BLaER1 treated with 17β-estradiol and CSF1 and Interleukin-3, amounts not matched to agents 10 nM and 100 nM (cell line): ENCODE measurements around the gene PLXNA2.
A peak's percentile ranks its signal among the peaks of the same experiment; 100 is the strongest.

Experiments
- H3K27ac ChIP-seq, 11 experiments: shearing (Covaris generic); formaldehyde crosslinking; 2 replicates each; pipeline ENCODE4 v1.8.1; 2022
- H3K27me3 ChIP-seq, 11 experiments: shearing (Covaris generic); formaldehyde crosslinking; 2 replicates each; pipeline ENCODE4 v1.8.1; 2022
- H3K36me3 ChIP-seq, 11 experiments: shearing (Covaris generic); formaldehyde crosslinking; 2 replicates each; pipeline ENCODE4 v1.8.1; 2022
- H3K4me1 ChIP-seq, 10 experiments: shearing (Covaris generic); formaldehyde crosslinking; 2 replicates each; pipeline ENCODE4 v1.8.1; 2022
- H3K4me2 ChIP-seq, 11 experiments: shearing (Covaris generic); formaldehyde crosslinking; 2 replicates each; pipeline ENCODE4 v1.8.1; 2022
- H3K4me3 ChIP-seq, 10 experiments: shearing (Covaris generic); formaldehyde crosslinking; 2 replicates each; pipeline ENCODE4 v1.8.1; 2022
- H3K9ac ChIP-seq, 11 experiments: shearing (Covaris generic); formaldehyde crosslinking; 2 replicates each; pipeline ENCODE4 v1.8.1; 2022
- H3K9me3 ChIP-seq, 11 experiments: shearing (Covaris generic); formaldehyde crosslinking; replicated peaks in 1 of 11; 2 replicates each; pipeline ENCODE4 v1.8.1; 2022
- H4K20me1 ChIP-seq, 11 experiments: shearing (Covaris generic); formaldehyde crosslinking; 2 replicates each; pipeline ENCODE4 v1.8.1; 2022
- Cebpa-rat ChIP-seq, 11 experiments: shearing (Covaris generic); IDR thresholded peaks; 2 replicates each; pipeline ENCODE4 v1.8.1; 2022

PLXNA2 gene

DNA sequence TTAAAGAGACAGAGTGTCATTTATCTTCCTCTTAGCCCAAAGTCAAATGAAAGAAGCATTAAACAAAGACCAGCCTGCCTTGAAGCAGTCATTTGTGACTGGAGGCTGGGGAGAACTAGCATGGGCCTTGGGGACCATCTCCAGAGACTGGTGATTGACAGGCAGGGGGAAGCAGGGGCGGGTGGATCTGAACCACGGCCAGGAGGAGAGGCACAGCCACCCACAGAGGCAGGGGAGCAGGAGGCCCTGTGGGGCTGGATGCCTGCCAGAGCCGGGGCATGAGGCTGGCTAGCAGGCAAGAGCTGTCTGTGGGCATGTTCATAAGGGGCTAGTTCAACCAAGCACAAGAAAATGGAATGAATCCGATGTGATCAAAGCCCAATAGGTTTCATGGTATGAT, 73.9 kb downstream of the PLXNA2 start:
- TF ChIP-seq Cebpa-rat (IDR thresholded peaks at IDR 0.05), result no peak
- Histone ChIP-seq H4K20me1 (no peaks in the 10 kb centered on the region), H3K9ac (no peak overlapping the region), H3K4me2 (peak overlapping the region in 8 of 11 experiments; percentile 36 to 72 (median 54); a peak in 16 of 22 replicates), H3K27ac (no peak overlapping the region), H3K27me3 (no peaks in the 10 kb centered on the region), H3K4me3 (no peak overlapping the region), H3K9me3 (no peaks in the 10 kb centered on the region), H3K4me1 (peaks cover 0 to 52% (median 36%) of the 10 kb centered on the region in 10 experiments; a peak in 17 of 20 replicates), H3K36me3 (no peaks in the 10 kb centered on the region)

DNA sequence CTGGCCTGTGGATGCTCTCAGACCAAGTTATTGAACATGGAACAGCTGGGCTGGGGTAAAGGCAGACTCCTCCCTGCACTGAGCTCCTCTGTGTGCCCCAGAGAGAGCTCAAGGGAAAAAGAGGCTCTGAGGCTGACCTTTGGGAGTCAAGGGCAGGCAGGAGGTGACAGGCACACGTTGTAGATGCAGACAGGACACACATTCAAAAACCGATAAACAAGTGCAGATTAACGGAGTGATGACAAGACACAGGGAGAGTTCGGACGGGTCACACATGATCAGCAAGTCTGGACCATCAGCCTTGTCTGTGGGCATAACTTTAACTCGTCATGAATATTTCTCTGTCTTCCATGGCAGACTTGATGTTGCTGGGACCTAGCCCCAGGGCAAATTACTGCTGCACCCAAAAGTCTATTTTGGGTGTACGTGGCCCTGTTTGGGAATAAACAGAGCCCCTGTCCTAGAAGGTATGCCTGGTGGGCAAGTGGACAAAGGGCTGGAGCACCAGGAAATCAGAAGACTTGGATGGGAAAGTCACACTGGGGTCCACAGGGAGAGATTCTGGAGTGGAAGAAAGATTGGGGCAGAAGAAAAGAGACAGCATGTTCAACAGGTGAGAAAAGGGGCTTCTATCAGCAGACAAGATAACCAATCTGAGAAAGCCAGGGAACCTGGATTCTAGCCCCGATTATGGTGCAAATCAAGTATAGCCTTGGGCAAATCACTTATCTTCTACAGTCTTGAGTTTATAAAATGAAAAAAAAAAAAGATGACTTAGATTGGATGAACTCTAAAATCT, 74.9 kb downstream of the PLXNA2 start:
- Histone ChIP-seq H3K27ac (no peak overlapping the region), H4K20me1 (no peaks in the 10 kb centered on the region), H3K9ac (no peak overlapping the region), H3K4me3 (no peak overlapping the region), H3K9me3 (no peaks in the 10 kb centered on the region), H3K4me2 (peak overlapping the region in 6 of 11 experiments; percentile 36 to 72 (median 54); a peak in 12 of 22 replicates), H3K36me3 (no peaks in the 10 kb centered on the region), H3K4me1 (peaks cover 0 to 59% (median 36%) of the 10 kb centered on the region in 10 experiments; a peak in 17 of 20 replicates), H3K27me3 (no peaks in the 10 kb centered on the region)
- no peak for TF ChIP-seq Cebpa-rat (IDR thresholded peaks at IDR 0.05)

DNA sequence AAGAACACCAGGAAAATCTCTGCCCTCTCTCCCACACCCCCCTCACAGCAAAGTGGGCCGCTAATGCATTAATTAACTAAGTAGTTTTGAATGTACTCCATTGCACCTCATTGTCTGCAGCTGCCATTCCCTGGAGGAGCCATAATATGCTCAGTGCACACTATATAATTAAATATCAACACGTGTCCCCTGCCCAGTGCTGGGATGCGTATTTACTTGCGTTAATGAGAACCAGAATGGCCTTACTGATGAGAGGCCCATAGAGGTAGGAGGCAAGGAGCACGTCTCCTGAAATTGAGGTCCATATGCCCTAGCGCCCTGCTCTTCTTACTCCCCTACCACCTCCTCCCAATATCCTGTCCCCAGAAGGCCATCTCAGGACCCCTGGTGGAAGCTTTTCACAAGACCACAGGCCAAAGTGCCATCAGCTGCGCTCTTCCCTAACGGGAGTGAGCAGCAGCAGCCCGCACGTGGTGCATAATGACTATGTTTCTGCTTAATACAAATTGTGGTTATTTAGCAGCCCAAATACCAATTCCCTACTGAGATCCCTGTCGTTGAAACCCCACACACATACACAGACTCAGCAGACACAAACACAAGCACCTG, 76.8 kb downstream of the PLXNA2 start:
- H3K4me3 ChIP-seq, result no peak overlapping the region
- no peak for TF ChIP-seq Cebpa-rat (IDR thresholded peaks at IDR 0.05)
- H3K4me1 ChIP-seq, result peaks cover 0 to 50% (median 28%) of the 10 kb centered on the region in 10 experiments; a peak in 17 of 20 replicates
- no peaks in the 10 kb centered on the region for H3K36me3 ChIP-seq
- no peak overlapping the region for H3K9ac ChIP-seq
- H3K9me3 ChIP-seq, result no peaks in the 10 kb centered on the region
- H3K27ac ChIP-seq, result no peak overlapping the region
- no peaks in the 10 kb centered on the region; a peak in 1 of 22 replicates for H4K20me1 ChIP-seq
- no peak overlapping the region for H3K4me2 ChIP-seq
- no peaks in the 10 kb centered on the region for H3K27me3 ChIP-seq

DNA sequence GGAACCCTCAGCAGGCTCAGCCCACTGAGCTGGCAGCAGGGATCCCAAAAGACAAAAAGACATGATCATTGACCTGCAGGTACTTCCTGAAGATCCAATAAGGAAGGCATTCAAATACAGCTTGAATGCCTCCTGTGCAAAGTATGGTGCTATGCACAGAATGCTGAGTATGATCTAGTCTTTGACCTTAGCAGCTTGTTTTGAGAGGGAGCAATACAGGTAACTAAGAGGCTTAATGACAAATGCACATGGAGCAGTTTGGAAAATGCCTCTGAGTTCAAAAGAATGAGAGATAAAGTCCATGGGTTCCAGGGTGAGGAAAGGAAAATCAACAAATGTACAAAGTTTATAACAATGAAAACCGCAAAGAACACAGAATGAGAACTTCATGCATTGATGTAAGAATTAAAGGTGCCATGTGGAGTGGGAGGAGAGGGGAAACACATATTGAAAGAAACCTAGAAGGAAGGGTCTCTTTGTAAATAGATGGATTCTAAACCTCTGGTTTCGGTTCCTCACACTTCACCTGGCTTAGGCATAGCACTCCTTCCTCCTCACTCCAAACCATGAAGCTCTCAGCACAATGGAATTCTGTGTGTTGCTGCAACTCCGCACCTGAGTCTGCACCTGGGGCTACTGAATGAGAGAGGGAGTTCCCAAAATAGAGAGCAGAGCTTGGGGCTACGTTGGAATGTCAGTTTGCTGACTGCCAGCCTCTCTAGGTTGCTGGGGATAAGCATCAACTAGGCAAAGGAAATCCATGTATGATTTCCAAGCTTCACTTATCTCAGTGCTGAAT, 77.6 kb downstream of the PLXNA2 start:
- H3K9ac ChIP-seq, result no peak overlapping the region

DNA sequence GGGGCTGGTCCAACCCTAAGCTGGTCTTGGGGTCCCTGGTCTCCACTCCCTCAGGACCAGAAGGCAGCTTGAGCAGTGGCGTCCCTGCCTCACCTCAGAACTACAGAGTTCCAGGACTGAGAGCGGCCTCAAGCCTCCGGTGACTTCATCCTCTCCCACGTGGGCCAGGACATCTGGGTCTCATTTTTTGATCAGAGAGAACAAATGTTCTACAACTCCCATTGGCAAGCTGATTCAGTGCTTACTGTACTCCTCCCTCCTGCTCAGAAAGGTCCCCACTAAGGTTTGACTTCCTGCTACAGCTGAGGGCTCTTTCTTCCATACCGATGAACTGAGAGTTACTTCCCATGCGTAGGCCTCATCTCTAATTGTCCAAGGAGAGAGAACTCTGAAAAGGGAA, 78.5 kb downstream of the PLXNA2 start:
- no peak overlapping the region for H3K4me3 ChIP-seq
- H4K20me1 ChIP-seq, result no peaks in the 10 kb centered on the region; a peak in 1 of 22 replicates
- H3K36me3 ChIP-seq, result no peaks in the 10 kb centered on the region
- H3K27me3 ChIP-seq, result no peaks in the 10 kb centered on the region
- H3K9ac ChIP-seq, result no peak overlapping the region
- no peak overlapping the region for H3K27ac ChIP-seq
- H3K9me3 ChIP-seq, result no peaks in the 10 kb centered on the region
- TF ChIP-seq Cebpa-rat (IDR thresholded peaks at IDR 0.05), result no peak
- peaks cover 0 to 33% (median 14%) of the 10 kb centered on the region in 10 experiments; a peak in 17 of 20 replicates for H3K4me1 ChIP-seq
- peak overlapping the region in 1 of 11 experiments; percentile 17; a peak in 1 of 22 replicates for H3K4me2 ChIP-seq

More for the DNA sequence above, 77.6 kb downstream of the PLXNA2 start:
- H3K4me3 ChIP-seq, result no peak overlapping the region
- H3K27me3 ChIP-seq, result no peaks in the 10 kb centered on the region
- no peak overlapping the region for H3K27ac ChIP-seq
- H3K4me1 ChIP-seq, result peaks cover 0 to 41% (median 22%) of the 10 kb centered on the region in 10 experiments; a peak in 17 of 20 replicates
- TF ChIP-seq Cebpa-rat (IDR thresholded peaks at IDR 0.05), result no peak
- H4K20me1 ChIP-seq, result no peaks in the 10 kb centered on the region; a peak in 1 of 22 replicates
- no peaks in the 10 kb centered on the region for H3K9me3 ChIP-seq
- no peaks in the 10 kb centered on the region for H3K36me3 ChIP-seq
- H3K4me2 ChIP-seq, result no peak overlapping the region

DNA sequence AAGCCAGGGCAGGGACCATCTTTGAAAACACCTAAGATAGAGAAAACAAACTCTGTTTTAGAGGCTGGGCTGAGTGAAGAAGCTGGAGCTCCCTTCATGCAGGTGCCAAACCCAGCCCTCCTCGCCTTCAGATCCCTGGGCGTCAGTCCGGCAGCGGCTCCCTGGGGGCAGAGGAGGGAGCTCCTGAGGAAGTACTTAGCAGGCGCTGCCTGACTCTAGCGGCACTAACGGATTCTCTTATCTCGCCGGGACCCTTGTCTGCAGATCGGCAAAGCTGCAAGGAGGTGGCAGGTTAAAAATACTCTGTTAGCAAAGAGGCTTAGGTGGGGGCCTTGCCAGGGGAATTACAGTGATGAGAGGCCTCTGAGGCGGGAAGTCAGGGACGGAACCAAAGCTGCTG, 79.6 kb downstream of the PLXNA2 start:
- Histone ChIP-seq H3K9ac (no peak overlapping the region), H3K27ac (no peak overlapping the region), H4K20me1 (no peaks in the 10 kb centered on the region; a peak in 1 of 22 replicates), H3K4me1 (peaks cover 0 to 23% (median 5%) of the 10 kb centered on the region in 10 experiments; a peak in 14 of 20 replicates), H3K9me3 (no peaks in the 10 kb centered on the region), H3K27me3 (no peaks in the 10 kb centered on the region), H3K36me3 (no peaks in the 10 kb centered on the region), H3K4me2 (peak overlapping the region in 2 of 11 experiments; percentile 4 to 17; a peak in 2 of 22 replicates), H3K4me3 (no peak overlapping the region)
- TF ChIP-seq Cebpa-rat (IDR thresholded peaks at IDR 0.05), result no peak

DNA sequence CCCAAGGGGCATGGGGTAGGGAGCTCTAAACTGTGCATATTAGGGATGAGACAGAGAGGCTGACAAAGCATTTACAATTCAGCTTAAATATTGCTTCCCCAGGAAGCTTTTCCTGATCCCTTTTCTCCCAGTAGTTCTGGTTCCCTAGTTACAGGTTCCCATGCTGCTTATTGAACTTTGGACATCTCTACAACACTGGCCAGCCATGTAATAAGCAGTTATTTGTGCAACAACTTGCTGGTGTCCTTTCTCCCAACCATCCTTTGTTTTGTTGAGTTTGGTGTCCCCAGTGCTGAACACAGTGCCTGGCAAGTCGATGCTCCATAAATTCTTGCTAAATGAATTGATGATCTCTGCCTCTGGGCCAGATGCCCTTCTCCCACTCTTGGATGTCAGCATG, 80.6 kb downstream of the PLXNA2 start:
- Histone ChIP-seq H3K4me1 (peaks cover 0 to 14% (median 0%) of the 10 kb centered on the region in 10 experiments; a peak in 4 of 20 replicates), H3K27ac (no peak overlapping the region), H3K9me3 (no peaks in the 10 kb centered on the region), H4K20me1 (no peaks in the 10 kb centered on the region; a peak in 1 of 22 replicates), H3K9ac (no peak overlapping the region), H3K4me3 (no peak overlapping the region), H3K27me3 (no peaks in the 10 kb centered on the region), H3K36me3 (no peaks in the 10 kb centered on the region), H3K4me2 (no peak overlapping the region)
- no peak for TF ChIP-seq Cebpa-rat (IDR thresholded peaks at IDR 0.05)

DNA sequence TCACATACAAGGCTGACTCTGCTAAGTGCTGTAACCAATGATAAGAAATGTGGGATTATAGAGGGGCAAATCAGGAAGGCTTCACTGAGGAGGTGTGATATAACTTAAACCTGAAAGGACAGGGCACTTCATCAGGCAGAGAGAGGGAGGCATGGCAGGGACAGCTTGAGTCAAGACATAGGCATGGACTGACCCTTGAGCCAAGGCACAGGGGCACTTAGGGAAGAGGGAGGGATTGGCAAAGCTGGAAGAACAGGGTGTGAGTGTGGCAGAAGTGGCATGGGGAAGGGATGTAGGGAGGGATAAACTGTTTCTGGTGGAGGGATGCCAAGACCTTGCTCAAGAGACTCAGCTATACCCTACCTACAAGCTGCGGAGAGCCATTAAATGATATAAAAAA, 81.3 kb downstream of the PLXNA2 start:
- Histone ChIP-seq H3K4me1 (peaks cover 0 to 14% (median 0%) of the 10 kb centered on the region in 10 experiments; a peak in 4 of 20 replicates), H3K9me3 (no peaks in the 10 kb centered on the region), H3K36me3 (no peaks in the 10 kb centered on the region), H3K27me3 (no peaks in the 10 kb centered on the region), H3K9ac (no peak overlapping the region), H4K20me1 (no peaks in the 10 kb centered on the region; a peak in 1 of 22 replicates), H3K27ac (no peak overlapping the region), H3K4me3 (no peak overlapping the region), H3K4me2 (no peak overlapping the region)
- TF ChIP-seq Cebpa-rat (IDR thresholded peaks at IDR 0.05), result no peak
